Thyroid gland (tissue), 4 donors: ENCODE results near the gene GHDC. TPM values are rescaled to one million over a fixed set of nuclear protein-coding genes. Genes with fewer than 3 reads are reported as not detected.
A peak's percentile ranks its signal among the peaks of the same experiment; 100 is the strongest.
"Not testable (repeated sequence)": the region's sequence is repeated elsewhere in the genome, so short reads cannot be mapped to it uniquely, and the experiment has no call there.

Experiments used
- DNase-seq, 2 donors: peaks; one replicate each; pipeline ENCODE4 v3.0.0-alpha.2; 2019
- H3K27ac ChIP-seq, 3 donors: fragments of 200-600 bp; sonication (generic); 1 replicate in 2 of 3; 2 replicates in 1 of 3; pipeline ENCODE4 v1.5.1; 2016 to 2019; ENCODE audit warnings: mild to moderate bottlenecking in 1 of 3, moderate library complexity in 1 of 3
- H3K27me3 ChIP-seq: fragments of 200-600 bp; sonication (generic); one replicate; pipeline ENCODE4 v1.5.1; 2019
- H3K36me3 ChIP-seq, 2 donors: fragments of 200-600 bp; sonication (generic); one replicate each; pipeline ENCODE4 v1.5.1; 2016 to 2019
- H3K4me1 ChIP-seq, 2 donors: fragments of 200-600 bp; sonication (generic); one replicate each; pipeline ENCODE4 v1.5.1; 2017 to 2019
- H3K4me3 ChIP-seq, 3 donors: fragments of 200-600 bp; sonication (generic); replicated peaks in 1 of 3; 1 replicate in 2 of 3; 2 replicates in 1 of 3; pipeline ENCODE4 v1.5.1; 2016; ENCODE audit warnings: mild to moderate bottlenecking in 1 of 3
- H3K9me3 ChIP-seq: fragments of 200-600 bp; sonication (generic); one replicate; pipeline ENCODE4 v1.5.1; 2017
- POLR2A ChIP-seq, 2 donors: fragments of 450-650 bp; IDR thresholded peaks; one replicate each; pipeline ENCODE4 v1.6.1; 2017; ENCODE audit warnings: antibody characterized with exemption in 2 of 2, mild to moderate bottlenecking in 2 of 2, moderate library complexity in 1 of 2
- WGBS, 2 donors: methylation state at CpG; one replicate each; pipeline ENCODE4 v1.1.5; 2017; 5-methylcytosine and 5-hydroxymethylcytosine counted together
- intact Hi-C: fragments of 100-400 bp; cut with DNase I; formaldehyde crosslinking; loops from one replicate; pipeline ENCODE4 v1.15.1; 2023
- total RNA-seq, 4 donors: library from RNA; depleted of rRNA; stranded (reverse); fragments of >200 nt; gene quantifications; one replicate each; pipeline ENCODE4 v1.2.3, GENCODE V29; 2016
- TF ChIP-seq, protein P1 (sequence below), 6 experiments: fragments of 200-600 bp in 3 of 6; fragments of 450-650 bp in 3 of 6; sonication (generic) in 3 of 6; IDR thresholded peaks; one replicate each; pipeline ENCODE4 v1.5.1; 2016 to 2019; ENCODE audit warnings: antibody characterized with exemption in 6 of 6, mild to moderate bottlenecking in 2 of 6, inconsistent platforms in 1 of 6, moderate library complexity in 1 of 6

The GHDC gene
- total RNA-seq, 4 donors from 2014 or later = 48.4 to 254 (median 95.9) TPM

DNA sequence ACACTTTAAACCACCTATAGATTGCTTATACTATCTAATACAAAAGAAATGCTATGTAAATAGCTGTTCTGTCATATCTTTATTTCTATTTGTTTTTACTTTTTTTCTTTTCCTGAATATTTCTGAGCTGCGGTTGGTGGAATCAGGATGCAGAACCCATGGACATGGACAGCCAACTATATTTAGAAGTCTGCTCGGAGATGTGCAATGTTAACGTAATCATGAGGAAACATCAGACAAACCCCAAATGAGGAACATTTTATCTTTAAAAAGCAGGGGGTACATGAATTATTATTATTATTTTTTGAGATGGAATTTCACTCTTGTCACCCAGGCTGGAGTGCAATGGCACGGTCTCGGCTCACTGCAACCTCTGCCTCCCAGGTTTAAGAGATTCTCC is 31.4 kb upstream of the GHDC start:
- 95% methylated on average over 5 of the region's 5 CpGs for WGBS, 2 donors
- TF ChIP-seq POLR2A (IDR thresholded peaks at IDR 0.05) = no peak
- TF ChIP-seq, protein P1, sequence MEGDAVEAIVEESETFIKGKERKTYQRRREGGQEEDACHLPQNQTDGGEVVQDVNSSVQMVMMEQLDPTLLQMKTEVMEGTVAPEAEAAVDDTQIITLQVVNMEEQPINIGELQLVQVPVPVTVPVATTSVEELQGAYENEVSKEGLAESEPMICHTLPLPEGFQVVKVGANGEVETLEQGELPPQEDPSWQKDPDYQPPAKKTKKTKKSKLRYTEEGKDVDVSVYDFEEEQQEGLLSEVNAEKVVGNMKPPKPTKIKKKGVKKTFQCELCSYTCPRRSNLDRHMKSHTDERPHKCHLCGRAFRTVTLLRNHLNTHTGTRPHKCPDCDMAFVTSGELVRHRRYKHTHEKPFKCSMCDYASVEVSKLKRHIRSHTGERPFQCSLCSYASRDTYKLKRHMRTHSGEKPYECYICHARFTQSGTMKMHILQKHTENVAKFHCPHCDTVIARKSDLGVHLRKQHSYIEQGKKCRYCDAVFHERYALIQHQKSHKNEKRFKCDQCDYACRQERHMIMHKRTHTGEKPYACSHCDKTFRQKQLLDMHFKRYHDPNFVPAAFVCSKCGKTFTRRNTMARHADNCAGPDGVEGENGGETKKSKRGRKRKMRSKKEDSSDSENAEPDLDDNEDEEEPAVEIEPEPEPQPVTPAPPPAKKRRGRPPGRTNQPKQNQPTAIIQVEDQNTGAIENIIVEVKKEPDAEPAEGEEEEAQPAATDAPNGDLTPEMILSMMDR (IDR thresholded peaks at IDR 0.05) = no peak
- DNase-seq = no peak
- no peaks in the 10 kb centered on the region for H3K27me3 ChIP-seq
- peaks cover 0 to 3% of the 10 kb centered on the region in 2 donors for H3K4me1 ChIP-seq
- peaks cover 0 to 11% of the 10 kb centered on the region in 2 donors for H3K36me3 ChIP-seq
- H3K9me3 ChIP-seq = no peaks in the 10 kb centered on the region
- no peak overlapping the region for H3K27ac ChIP-seq
- intact Hi-C loops = no loop called here
- no peak overlapping the region for H3K4me3 ChIP-seq

DNA sequence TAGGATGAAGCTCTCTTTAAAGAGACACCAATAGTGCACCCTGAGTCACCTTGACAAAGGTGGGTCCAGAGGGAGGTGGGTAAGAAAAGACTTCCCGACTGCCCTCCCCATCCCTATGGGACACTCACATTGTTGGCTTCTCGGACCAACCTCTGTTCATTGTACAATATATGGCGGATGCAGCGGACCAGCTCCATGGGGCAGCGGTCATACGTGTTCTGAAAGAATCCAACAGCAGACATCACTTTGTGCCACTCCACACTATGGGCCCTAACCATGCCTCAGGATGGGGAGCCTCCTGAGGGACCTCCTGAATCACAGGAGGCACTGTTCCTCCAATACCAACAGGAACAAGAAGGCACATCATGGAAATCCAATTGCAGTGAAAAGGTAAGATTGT is 30.4 kb upstream of the GHDC start:
- Histone ChIP-seq H3K4me3 (no peak overlapping the region), H3K4me1 (peaks cover 0 to 3% of the 10 kb centered on the region in 2 donors), H3K27me3 (no peaks in the 10 kb centered on the region), H3K27ac (no peak overlapping the region), H3K36me3 (peaks cover 0 to 11% of the 10 kb centered on the region in 2 donors), H3K9me3 (no peaks in the 10 kb centered on the region)
- intact Hi-C loops = no loop called here
- no peak for DNase-seq
- TF ChIP-seq POLR2A (IDR thresholded peaks at IDR 0.05) = no peak
- TF ChIP-seq, protein P1 (IDR thresholded peaks at IDR 0.05) = no peak
- WGBS, 2 donors = 95 to 97% methylated on average over 6 of the region's 6 CpGs

DNA sequence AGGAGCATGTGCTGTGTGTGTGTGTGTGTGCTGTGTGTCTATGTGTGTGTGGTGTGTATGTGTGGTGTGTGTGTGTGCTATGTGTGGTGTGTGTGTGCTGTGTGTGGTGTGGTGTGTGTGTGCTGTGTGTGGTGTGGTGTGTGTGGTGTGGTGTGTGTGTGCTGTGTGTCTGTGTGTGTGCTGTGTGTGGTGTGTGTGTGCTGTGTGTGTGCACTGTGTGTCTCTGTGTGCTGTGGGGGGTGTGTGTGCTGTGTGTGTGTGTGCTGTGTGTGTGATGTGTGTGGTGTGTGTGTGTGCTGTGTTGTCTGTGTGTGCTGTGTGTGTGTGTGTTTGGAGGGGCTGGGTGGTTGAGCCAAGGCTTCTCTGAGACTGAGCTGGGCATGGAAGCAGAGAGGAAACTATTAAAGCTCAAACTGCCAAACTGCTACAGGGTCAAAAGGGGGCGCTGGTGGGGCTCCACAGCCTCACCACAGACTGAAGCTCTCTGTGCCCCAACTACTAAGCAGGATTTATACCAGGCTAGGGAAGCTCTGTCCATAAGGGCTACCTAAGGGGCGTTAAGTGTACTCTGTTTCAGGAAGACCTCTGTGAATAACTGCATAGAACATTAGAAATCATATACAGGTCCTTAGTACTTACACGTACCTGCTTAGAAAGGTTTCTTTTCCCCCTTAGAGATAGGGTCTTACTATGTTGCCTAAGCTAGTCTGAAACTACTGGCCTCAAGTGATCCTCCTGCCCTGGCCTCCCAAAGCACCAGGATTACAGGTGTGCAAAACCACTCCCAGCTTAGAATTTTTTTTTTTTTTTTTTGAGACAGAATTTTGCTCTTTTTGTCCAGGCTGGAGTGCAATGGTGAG is 27.8 kb upstream of the GHDC start:
- DNase-seq = peak in 1 of 2 donors; percentile 7
- intact Hi-C loops = no loop called here
- H3K4me3 ChIP-seq = no peak overlapping the region
- H3K36me3 ChIP-seq = peaks cover 12 to 23% of the 10 kb centered on the region in 2 donors
- no peaks in the 10 kb centered on the region for H3K4me1 ChIP-seq
- H3K27me3 ChIP-seq = no peaks in the 10 kb centered on the region
- H3K9me3 ChIP-seq = no peaks in the 10 kb centered on the region
- 59 to 63% methylated on average over 3 of the region's 3 CpGs for WGBS, 2 donors
- H3K27ac ChIP-seq = no peak overlapping the region
- TF ChIP-seq, protein P1 (IDR thresholded peaks at IDR 0.05) = peak in 4 of 6 experiments; percentile 5 to 37 (median 28)
- no peak for TF ChIP-seq POLR2A (IDR thresholded peaks at IDR 0.05)

DNA sequence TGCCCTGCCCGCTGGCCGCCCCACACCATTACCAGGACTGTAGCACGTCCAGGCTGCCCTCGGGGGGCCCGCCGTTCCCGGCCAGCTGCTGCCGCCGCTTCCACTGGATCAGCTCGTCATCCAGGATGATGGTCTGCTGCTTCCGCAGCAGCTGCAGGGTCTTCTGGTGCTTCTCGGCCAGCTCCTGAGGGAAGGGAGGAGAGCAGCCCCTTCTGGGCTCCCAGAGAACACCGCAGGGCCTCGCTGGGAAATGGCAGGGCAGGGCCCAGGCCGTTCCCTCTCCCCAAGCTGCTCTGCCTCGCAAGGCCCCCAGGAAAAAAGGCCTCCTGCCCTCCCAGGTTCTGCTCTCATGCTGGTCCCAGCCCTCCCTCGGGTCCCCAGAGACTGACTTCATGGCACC is 25.0 kb upstream of the GHDC start:
- peaks cover 23 to 35% of the 10 kb centered on the region in 2 donors for H3K36me3 ChIP-seq
- H3K4me1 ChIP-seq, DNase-seq, H3K27ac ChIP-seq, H3K4me3 ChIP-seq, intact Hi-C loops, H3K27me3 ChIP-seq, H3K9me3 ChIP-seq: not testable (repeated sequence)
- WGBS, 2 donors = no CpG with 5 or more reads among the region's 17 CpGs

DNA sequence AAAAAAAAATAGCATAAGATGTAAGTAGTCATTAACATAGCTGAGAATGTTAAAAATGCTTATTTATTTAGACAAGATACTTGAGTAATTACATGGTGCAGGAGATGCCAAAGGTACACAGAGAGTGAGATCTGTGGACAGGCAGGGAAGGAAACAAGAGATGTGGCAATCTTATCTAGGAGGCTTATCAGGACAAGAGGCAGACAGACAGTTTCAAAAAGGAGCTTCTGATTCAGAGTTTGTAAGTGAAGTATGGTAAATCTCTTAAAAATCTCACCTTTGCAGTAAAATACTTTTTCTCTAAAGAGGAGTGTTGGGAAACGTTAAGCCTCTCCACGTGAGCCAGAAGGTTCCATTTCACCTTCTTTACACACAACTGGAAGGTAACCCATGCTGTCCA is 19.9 kb upstream of the GHDC start:
- Histone ChIP-seq H3K27me3 (no peaks in the 10 kb centered on the region), H3K9me3 (no peaks in the 10 kb centered on the region), H3K4me1 (peaks cover 0 to 8% of the 10 kb centered on the region in 2 donors), H3K27ac (peak overlapping the region in 1 of 3 donors; percentile 13), H3K36me3 (peaks cover 39 to 40% of the 10 kb centered on the region in 2 donors), H3K4me3 (no peak overlapping the region)
- intact Hi-C loops = no loop called here
- DNase-seq = no peak
- 83 to 86% methylated on average over 2 of the region's 2 CpGs for WGBS, 2 donors
- TF ChIP-seq POLR2A (IDR thresholded peaks at IDR 0.05) = no peak

DNA sequence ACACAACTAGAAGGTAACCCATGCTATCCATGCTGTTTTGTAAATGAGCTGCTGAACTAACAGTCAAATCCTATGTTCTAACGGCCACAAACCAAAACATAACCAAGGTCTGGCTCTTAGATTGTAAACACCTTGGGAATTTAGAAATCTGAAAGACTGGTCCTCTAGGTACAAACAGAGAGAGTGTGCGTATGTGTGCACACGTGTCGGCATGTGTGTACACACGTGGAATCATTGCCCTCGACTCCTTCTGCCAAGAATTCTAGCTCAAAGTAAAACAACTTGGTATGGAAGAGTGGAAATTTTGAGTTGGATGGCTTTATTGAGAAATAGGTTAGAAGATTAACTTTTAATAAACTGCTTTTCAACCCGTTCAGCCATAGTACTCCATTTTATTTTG is 18.1 kb upstream of the GHDC start:
- no peaks in the 10 kb centered on the region for H3K27me3 ChIP-seq
- intact Hi-C loops = no loop called here
- no peak for TF ChIP-seq POLR2A (IDR thresholded peaks at IDR 0.05)
- TF ChIP-seq, protein P1 (IDR thresholded peaks at IDR 0.05) = no peak
- H3K4me1 ChIP-seq = peaks cover 0 to 8% of the 10 kb centered on the region in 2 donors
- no peak overlapping the region for H3K27ac ChIP-seq
- H3K4me3 ChIP-seq = no peak overlapping the region
- 84 to 91% methylated on average over 7 of the region's 7 CpGs for WGBS, 2 donors
- H3K9me3 ChIP-seq = no peaks in the 10 kb centered on the region
- no peak for DNase-seq
- peaks cover 31% of the 10 kb centered on the region in 2 donors for H3K36me3 ChIP-seq

DNA sequence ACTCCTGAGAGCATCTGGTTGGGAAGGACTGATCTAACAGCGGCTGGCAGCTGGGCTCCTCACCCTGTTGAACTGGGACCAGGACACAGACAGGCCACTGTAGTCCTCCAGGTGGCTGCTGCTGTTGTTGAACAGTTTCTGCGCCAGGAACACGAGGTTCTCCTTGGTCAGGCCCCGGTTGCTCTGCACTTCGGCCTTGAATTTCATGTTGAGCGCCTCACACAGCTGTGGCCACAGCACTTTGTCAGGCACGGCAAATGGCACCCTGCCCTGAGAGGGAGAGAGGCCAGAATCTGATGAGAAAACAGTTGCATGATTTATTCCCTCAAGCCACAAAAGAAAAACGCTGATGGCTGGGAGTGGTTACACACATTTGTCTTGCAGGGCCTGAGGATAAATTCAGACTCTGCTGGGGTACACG is 17.6 kb upstream of the GHDC start:
- H3K4me1 ChIP-seq, H3K4me3 ChIP-seq, DNase-seq, intact Hi-C loops, H3K27me3 ChIP-seq, H3K27ac ChIP-seq, H3K9me3 ChIP-seq: not testable (repeated sequence)
- WGBS, 2 donors = 84 to 92% methylated on average over 9 of the region's 9 CpGs
- H3K36me3 ChIP-seq = peaks cover 27% of the 10 kb centered on the region in 2 donors
